ENCODE results near the gene INO80D.
"Not testable (repeated sequence)": the region's sequence is repeated elsewhere in the genome, so short reads cannot be mapped to it uniquely, and the experiment has no call there.

The INO80D gene

DNA sequence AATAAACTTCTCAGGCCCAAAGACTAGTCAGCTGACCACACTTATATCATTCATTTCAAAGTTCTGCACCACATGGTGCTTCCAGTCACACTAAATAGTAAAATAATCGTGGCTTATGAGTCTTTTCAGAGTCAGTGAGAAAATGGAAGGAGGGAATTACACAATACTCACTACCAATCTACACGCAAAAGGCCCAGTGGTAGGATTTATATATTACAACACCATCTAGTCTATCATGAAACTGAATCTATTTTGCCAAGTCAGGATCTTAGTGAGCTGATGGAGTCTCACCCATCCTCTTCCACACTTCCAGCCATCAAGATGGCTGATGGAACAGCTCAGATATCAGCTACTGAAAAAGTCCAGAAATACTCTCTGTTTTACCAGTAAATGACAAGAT lies 21.9 kb downstream of the INO80D start:
- Histone ChIP-seq H3K36me3 (ENCODE audit: insufficient read depth, low read length) (peaks cover 5% of the 10 kb centered on the region), H3K27me3 (ENCODE audit: insufficient read depth, low read length) (no peaks in the 10 kb centered on the region), H3K79me2 (ENCODE audit: control insufficient read depth, insufficient read depth, low read length, unreplicated experiment) (peaks cover 27% of the 10 kb centered on the region), H2AFZ (ENCODE audit: low read length, unreplicated experiment) (no peak overlapping the region), H3K27ac (ENCODE audit: low read depth, low read length) (no peak overlapping the region), H3K4me1 (ENCODE audit: control insufficient read depth, insufficient read depth, low read length, unreplicated experiment) (no peaks in the 10 kb centered on the region), H3K4me3 (ENCODE audit: low read depth, low read length) (no peak overlapping the region)

DNA sequence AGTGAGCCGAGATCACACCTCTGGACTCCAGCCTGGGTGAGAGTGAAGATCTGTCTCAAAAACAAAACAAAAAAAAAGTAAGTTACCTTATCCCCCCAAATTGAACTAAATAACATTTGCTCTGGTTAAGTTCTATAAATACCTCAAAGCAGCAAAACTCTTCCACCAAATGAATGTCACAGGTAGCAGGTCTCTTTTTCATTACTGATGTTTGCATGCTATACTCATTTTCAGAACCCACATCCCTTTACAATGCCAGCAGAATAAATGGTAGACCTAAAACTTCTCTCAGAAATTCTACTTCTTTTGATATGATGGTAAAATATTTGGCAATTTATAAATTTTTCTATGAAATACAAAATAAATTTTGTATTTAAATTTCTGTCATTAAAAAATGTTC lies 22.3 kb downstream of the INO80D start:
- peaks cover 25% of the 10 kb centered on the region for H3K79me2 ChIP-seq (ENCODE audit: control insufficient read depth, insufficient read depth, low read length, unreplicated experiment)
- no peak overlapping the region for H2AFZ ChIP-seq (ENCODE audit: low read length, unreplicated experiment)
- H3K36me3 ChIP-seq (ENCODE audit: insufficient read depth, low read length), result peaks cover 5% of the 10 kb centered on the region
- no peak overlapping the region for H3K27ac ChIP-seq (ENCODE audit: low read depth, low read length)
- H3K27me3 ChIP-seq (ENCODE audit: insufficient read depth, low read length), result no peaks in the 10 kb centered on the region
- no peaks in the 10 kb centered on the region for H3K4me1 ChIP-seq (ENCODE audit: control insufficient read depth, insufficient read depth, low read length, unreplicated experiment)
- H3K4me3 ChIP-seq (ENCODE audit: low read depth, low read length), result no peak overlapping the region

- H3K36me3 ChIP-seq (ENCODE audit: insufficient read depth, low read length), result peaks cover 5% of the 10 kb centered on the region
- H3K27me3 ChIP-seq (ENCODE audit: insufficient read depth, low read length), result no peaks in the 10 kb centered on the region
- peaks cover 19% of the 10 kb centered on the region for H3K79me2 ChIP-seq (ENCODE audit: control insufficient read depth, insufficient read depth, low read length, unreplicated experiment)
- H2AFZ ChIP-seq (ENCODE audit: low read length, unreplicated experiment), result no peak overlapping the region
- no peak overlapping the region for H3K27ac ChIP-seq (ENCODE audit: low read depth, low read length)
- H3K4me3 ChIP-seq (ENCODE audit: low read depth, low read length), result no peak overlapping the region
- no peaks in the 10 kb centered on the region for H3K4me1 ChIP-seq (ENCODE audit: control insufficient read depth, insufficient read depth, low read length, unreplicated experiment)
These were observed 23.2 kb downstream of the INO80D start for GRCh38 chr2:206062724-206063123.

DNA sequence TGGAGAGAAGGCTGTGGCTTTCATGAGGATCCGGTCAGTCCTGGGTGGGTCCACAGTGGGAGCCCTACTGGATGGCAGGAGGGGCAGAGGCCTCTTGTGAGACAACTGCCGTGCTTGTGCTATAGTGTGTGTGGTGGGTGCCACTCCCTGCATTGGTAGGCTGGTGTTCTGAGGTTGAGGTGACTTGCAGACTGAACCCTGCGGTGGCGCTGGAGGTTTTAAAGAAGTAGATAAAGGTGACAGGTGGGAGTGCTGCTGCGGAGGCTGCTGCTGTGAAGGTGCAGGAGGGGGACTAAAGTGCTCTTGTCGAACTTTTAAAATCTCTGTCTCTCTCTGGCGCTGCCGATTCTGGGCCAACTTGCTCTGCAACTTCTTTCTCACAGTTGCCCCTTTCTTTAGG lies 29.7 kb downstream of the INO80D start:
- H3K36me3 ChIP-seq (ENCODE audit: insufficient read depth, low read length), result peaks cover 6% of the 10 kb centered on the region
- H2AFZ ChIP-seq (ENCODE audit: low read length, unreplicated experiment), result no peak overlapping the region
- no peaks in the 10 kb centered on the region for H3K4me1 ChIP-seq (ENCODE audit: control insufficient read depth, insufficient read depth, low read length, unreplicated experiment)
- no peak overlapping the region for H3K27ac ChIP-seq (ENCODE audit: low read depth, low read length)
- H3K79me2 ChIP-seq (ENCODE audit: control insufficient read depth, insufficient read depth, low read length, unreplicated experiment), result peaks cover 6% of the 10 kb centered on the region
- no peak overlapping the region for H3K4me3 ChIP-seq (ENCODE audit: low read depth, low read length)
- H3K27me3 ChIP-seq (ENCODE audit: insufficient read depth, low read length), result no peaks in the 10 kb centered on the region

DNA sequence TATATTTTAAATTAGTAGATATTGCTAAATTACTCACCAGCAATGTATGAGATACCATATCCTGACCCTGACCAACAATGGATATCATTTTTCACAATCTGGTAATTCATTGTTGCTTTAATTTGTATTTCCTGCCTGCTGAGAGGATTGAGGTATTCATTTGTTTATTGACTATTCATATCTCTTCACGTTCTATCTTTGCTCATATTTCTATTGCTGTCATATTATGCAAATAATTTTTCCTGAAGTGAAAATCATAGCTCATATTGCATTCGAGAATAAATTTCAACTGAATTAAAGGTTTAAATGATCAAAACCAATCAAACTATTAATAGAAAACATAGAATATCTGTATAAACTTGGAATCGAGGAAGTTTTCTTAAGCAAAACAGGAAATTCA lies 31.0 kb downstream of the INO80D start:
- H3K79me2 ChIP-seq (ENCODE audit: control insufficient read depth, insufficient read depth, low read length, unreplicated experiment), result peaks cover 6% of the 10 kb centered on the region
- no peak overlapping the region for H3K4me3 ChIP-seq (ENCODE audit: low read depth, low read length)
- H3K27ac ChIP-seq (ENCODE audit: low read depth, low read length), result no peak overlapping the region
- H3K36me3 ChIP-seq (ENCODE audit: insufficient read depth, low read length), result peaks cover 6% of the 10 kb centered on the region
- H3K27me3 ChIP-seq (ENCODE audit: insufficient read depth, low read length), result no peaks in the 10 kb centered on the region
- no peak overlapping the region for H2AFZ ChIP-seq (ENCODE audit: low read length, unreplicated experiment)
- H3K4me1 ChIP-seq (ENCODE audit: control insufficient read depth, insufficient read depth, low read length, unreplicated experiment), result no peaks in the 10 kb centered on the region

GRCh38 chr2:206051912-206052311 lies 34.1 kb downstream of the INO80D start:
- no peak overlapping the region for H2AFZ ChIP-seq (ENCODE audit: low read length, unreplicated experiment)
- peaks cover 6% of the 10 kb centered on the region for H3K36me3 ChIP-seq (ENCODE audit: insufficient read depth, low read length)
- no peaks in the 10 kb centered on the region for H3K4me1 ChIP-seq (ENCODE audit: control insufficient read depth, insufficient read depth, low read length, unreplicated experiment)
- no peaks in the 10 kb centered on the region for H3K27me3 ChIP-seq (ENCODE audit: insufficient read depth, low read length)
- peaks cover 6% of the 10 kb centered on the region for H3K79me2 ChIP-seq (ENCODE audit: control insufficient read depth, insufficient read depth, low read length, unreplicated experiment)
- no peak overlapping the region for H3K4me3 ChIP-seq (ENCODE audit: low read depth, low read length)
- H3K27ac ChIP-seq (ENCODE audit: low read depth, low read length), result no peak overlapping the region

GRCh38 chr2:206049392-206049791 lies 36.6 kb downstream of the INO80D start:
- H3K79me2 ChIP-seq (ENCODE audit: control insufficient read depth, insufficient read depth, low read length, unreplicated experiment), result no peaks in the 10 kb centered on the region
- H3K27me3 ChIP-seq (ENCODE audit: insufficient read depth, low read length), result no peaks in the 10 kb centered on the region

GRCh38 chr2:206045251-206045650 lies 40.7 kb downstream of the INO80D start:
- Histone ChIP-seq H3K27ac (ENCODE audit: low read depth, low read length) (no peak overlapping the region), H3K79me2 (ENCODE audit: control insufficient read depth, insufficient read depth, low read length, unreplicated experiment) (no peaks in the 10 kb centered on the region), H3K36me3 (ENCODE audit: insufficient read depth, low read length) (peaks cover 14% of the 10 kb centered on the region; the same call in 1 of the 2 replicates)

More at GRCh38 chr2:206049392-206049791, 36.6 kb downstream of the INO80D start:
- Histone ChIP-seq H2AFZ (ENCODE audit: low read length, unreplicated experiment) (no peak overlapping the region), H3K27ac (ENCODE audit: low read depth, low read length) (no peak overlapping the region), H3K36me3 (ENCODE audit: insufficient read depth, low read length) (peaks cover 10% of the 10 kb centered on the region; the same call in 1 of the 2 replicates), H3K4me3 (ENCODE audit: low read depth, low read length) (no peak overlapping the region), H3K4me1 (ENCODE audit: control insufficient read depth, insufficient read depth, low read length, unreplicated experiment) (no peaks in the 10 kb centered on the region)

GRCh38 chr2:206040525-206040924 lies 45.4 kb downstream of the INO80D start:
- Histone ChIP-seq H3K36me3 (ENCODE audit: insufficient read depth, low read length) (peaks cover 29% of the 10 kb centered on the region; the same call in 1 of the 2 replicates), H3K27ac (ENCODE audit: low read depth, low read length) (no peak overlapping the region), H3K4me3 (ENCODE audit: low read depth, low read length) (no peak overlapping the region), H2AFZ (ENCODE audit: low read length, unreplicated experiment) (no peak overlapping the region), H3K79me2 (ENCODE audit: control insufficient read depth, insufficient read depth, low read length, unreplicated experiment) (peaks cover 2% of the 10 kb centered on the region), H3K4me1 (ENCODE audit: control insufficient read depth, insufficient read depth, low read length, unreplicated experiment) (no peaks in the 10 kb centered on the region), H3K27me3 (ENCODE audit: insufficient read depth, low read length) (no peaks in the 10 kb centered on the region)

More at GRCh38 chr2:206045251-206045650, 40.7 kb downstream of the INO80D start:
- no peak overlapping the region for H3K4me3 ChIP-seq (ENCODE audit: low read depth, low read length)
- H2AFZ ChIP-seq (ENCODE audit: low read length, unreplicated experiment), result no peak overlapping the region
- no peaks in the 10 kb centered on the region for H3K27me3 ChIP-seq (ENCODE audit: insufficient read depth, low read length)
- H3K4me1 ChIP-seq (ENCODE audit: control insufficient read depth, insufficient read depth, low read length, unreplicated experiment), result no peaks in the 10 kb centered on the region

GRCh38 chr2:206035393-206035792 lies 50.6 kb downstream of the INO80D start:
- H3K4me3 ChIP-seq (ENCODE audit: low read depth, low read length); H3K27ac ChIP-seq (ENCODE audit: low read depth, low read length); H3K4me1 ChIP-seq (ENCODE audit: control insufficient read depth, insufficient read depth, low read length, unreplicated experiment); H3K27me3 ChIP-seq (ENCODE audit: insufficient read depth, low read length); H2AFZ ChIP-seq (ENCODE audit: low read length, unreplicated experiment); H3K79me2 ChIP-seq (ENCODE audit: control insufficient read depth, insufficient read depth, low read length, unreplicated experiment): not testable (repeated sequence)
- H3K36me3 ChIP-seq (ENCODE audit: insufficient read depth, low read length), result peaks cover 17% of the 10 kb centered on the region; the same call in 1 of the 2 replicates

GRCh38 chr2:206033452-206033851 lies 52.5 kb downstream of the INO80D start:
- H3K79me2 ChIP-seq (ENCODE audit: control insufficient read depth, insufficient read depth, low read length, unreplicated experiment); H3K27ac ChIP-seq (ENCODE audit: low read depth, low read length); H3K4me3 ChIP-seq (ENCODE audit: low read depth, low read length); H3K4me1 ChIP-seq (ENCODE audit: control insufficient read depth, insufficient read depth, low read length, unreplicated experiment); H2AFZ ChIP-seq (ENCODE audit: low read length, unreplicated experiment); H3K27me3 ChIP-seq (ENCODE audit: insufficient read depth, low read length): not testable (repeated sequence)
- peaks cover 15% of the 10 kb centered on the region; the same call in 1 of the 2 replicates for H3K36me3 ChIP-seq (ENCODE audit: insufficient read depth, low read length)
